Endothelial cell of coronary artery (primary cell): ENCODE measurements around the gene ZBTB4. TPM values are rescaled to one million over a fixed set of nuclear protein-coding genes. Genes with fewer than 3 reads are reported as not detected.

Source experiments
- total RNA-seq: library from RNA; depleted of rRNA; stranded (reverse); fragments of >200 nt; gene quantifications from 2 replicates; pipeline ENCODE4 v1.2.3, GENCODE V29; 2014

The ZBTB4 gene, protein sequence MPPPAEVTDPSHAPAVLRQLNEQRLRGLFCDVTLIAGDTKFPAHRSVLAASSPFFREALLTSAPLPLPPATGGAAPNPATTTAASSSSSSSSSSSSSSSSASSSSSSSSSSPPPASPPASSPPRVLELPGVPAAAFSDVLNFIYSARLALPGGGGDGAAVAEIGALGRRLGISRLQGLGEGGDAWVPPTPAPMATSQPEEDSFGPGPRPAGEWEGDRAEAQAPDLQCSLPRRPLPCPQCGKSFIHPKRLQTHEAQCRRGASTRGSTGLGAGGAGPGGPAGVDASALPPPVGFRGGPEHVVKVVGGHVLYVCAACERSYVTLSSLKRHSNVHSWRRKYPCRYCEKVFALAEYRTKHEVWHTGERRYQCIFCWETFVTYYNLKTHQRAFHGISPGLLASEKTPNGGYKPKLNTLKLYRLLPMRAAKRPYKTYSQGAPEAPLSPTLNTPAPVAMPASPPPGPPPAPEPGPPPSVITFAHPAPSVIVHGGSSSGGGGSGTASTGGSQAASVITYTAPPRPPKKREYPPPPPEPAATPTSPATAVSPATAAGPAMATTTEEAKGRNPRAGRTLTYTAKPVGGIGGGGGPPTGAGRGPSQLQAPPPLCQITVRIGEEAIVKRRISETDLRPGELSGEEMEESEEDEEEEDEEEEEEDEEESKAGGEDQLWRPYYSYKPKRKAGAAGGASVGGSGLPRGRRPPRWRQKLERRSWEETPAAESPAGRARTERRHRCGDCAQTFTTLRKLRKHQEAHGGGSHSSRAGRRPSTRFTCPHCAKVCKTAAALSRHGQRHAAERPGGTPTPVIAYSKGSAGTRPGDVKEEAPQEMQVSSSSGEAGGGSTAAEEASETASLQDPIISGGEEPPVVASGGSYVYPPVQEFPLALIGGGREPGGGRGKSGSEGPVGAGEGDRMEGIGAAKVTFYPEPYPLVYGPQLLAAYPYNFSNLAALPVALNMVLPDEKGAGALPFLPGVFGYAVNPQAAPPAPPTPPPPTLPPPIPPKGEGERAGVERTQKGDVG
- 8.2 and 13.7 TPM in 2 replicates for total RNA-seq

GRCh38 chr17:7479213-7480088 lies at the start of gene ZBTB4:
TSS of gene ZBTB4 (minus strand) at chr17:7479631. CDS start at chr17:7466801, 12,830 bp downstream.

DNA sequence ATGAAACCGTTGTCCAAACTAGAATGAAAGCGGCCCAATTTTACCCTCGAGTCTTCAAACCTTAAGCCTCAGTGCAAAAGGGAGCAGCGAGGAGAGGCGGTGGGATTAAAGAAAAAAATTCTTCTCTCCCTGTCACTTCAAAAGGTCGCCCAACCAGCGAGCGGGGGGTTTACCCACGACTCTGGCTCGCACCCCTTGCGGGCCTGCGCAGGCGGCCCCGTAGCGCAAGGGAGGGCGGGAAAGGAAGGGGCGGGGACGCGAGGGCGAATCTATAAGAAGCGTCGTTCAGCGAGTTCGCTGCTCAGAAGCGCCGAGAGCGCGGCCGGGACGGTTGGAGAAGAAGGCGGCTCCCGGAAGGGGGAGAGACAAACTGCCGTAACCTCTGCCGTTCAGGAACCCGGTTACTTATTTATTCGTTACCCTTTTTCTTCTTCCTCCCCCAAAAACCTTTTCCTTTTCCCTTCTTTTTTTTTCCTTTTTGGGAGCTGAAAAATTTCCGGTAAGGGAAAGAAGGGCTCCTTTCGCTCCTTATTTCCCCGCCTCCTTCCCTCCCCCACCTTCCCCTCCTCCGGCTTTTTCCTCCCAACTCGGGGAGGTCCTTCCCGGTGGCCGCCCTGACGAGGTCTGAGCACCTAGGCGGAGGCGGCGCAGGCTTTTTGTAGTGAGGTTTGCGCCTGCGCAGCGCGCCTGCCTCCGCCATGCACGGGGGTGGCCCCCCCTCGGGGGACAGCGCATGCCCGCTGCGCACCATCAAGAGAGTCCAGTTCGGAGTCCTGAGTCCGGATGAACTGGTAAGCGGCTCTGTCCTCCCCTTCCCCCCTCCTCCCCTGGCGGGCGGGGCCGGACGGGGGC lies 4.9 kb upstream of the ZBTB4 start, which contains the start of gene POLR2A:
Gene POLR2A (plus strand): TSS at position 300 of the 852 bp plus-strand sequence.

DNA sequence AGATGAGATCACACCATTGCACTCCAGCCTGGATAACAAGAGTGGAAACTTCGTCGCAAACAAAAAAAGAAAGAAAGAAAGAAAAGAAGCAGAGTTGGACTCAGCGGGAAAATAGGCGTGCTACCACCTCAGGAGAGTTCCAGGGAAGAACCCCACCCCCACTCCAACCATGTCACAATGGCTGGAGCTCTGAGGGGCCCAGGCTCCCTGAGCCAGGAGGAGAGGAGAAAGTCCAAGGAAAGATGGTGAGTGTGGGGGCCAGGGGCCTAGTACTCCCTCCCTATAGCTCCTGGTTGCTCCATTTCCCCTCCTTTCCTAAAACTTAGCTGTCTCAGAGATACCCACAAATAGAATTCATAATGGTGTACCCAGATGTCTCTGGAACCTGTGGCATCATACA lies 1.8 kb upstream of the ZBTB4 start, which contains the start of gene SLC35G6:
Gene SLC35G6 (plus strand): TSS at position 172 of the 400 bp plus-strand sequence. CDS start 71 bp downstream, at position 243.

DNA sequence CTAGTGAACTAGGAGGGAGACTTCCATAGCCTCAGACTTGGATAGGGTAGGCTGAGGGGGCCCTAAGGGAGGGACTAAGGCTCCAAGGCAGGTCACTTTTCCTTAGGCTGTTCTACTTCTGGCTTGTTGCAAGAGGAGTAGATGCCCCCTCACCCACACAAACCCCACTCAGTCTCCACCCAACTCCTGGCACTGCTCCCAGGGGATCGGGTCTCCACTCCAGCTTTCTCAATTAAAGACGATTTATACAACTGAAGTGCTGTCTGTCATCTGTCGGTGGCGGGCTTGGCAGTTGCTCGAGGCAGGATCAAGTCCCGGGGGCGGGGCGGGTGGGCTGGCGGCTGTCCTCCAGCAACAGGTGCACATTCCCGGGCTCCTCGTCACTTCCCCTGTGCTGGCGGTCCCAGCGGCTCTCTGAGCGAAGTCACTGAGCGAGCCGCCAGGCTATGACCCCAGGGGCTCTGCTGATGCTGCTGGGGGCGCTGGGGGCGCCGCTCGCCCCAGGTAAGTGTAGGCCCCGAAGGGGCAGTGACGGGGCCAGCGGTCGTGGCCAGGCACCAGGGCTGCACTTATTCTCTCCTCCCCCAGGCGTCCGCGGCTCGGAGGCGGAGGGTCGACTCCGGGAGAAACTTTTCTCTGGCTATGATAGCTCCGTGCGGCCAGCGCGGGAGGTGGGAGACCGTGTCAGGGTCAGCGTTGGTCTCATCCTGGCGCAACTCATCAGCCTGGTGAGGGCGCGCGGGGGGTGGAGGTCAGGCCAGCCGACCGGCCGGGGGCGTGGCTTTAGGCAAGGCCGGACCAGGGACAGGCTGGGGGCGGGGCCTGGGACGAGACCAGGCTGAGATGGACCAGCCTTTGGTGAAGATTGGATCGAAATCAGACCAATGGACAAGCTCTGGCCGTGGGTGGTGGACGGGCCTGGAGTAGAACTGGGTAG lies 34.5 kb downstream of the ZBTB4 start, which contains the start of gene CHRNB1:
Gene CHRNB1 (plus strand): TSS at position 380 of the 937 bp plus-strand sequence. CDS start 67 bp downstream, at position 447.

DNA sequence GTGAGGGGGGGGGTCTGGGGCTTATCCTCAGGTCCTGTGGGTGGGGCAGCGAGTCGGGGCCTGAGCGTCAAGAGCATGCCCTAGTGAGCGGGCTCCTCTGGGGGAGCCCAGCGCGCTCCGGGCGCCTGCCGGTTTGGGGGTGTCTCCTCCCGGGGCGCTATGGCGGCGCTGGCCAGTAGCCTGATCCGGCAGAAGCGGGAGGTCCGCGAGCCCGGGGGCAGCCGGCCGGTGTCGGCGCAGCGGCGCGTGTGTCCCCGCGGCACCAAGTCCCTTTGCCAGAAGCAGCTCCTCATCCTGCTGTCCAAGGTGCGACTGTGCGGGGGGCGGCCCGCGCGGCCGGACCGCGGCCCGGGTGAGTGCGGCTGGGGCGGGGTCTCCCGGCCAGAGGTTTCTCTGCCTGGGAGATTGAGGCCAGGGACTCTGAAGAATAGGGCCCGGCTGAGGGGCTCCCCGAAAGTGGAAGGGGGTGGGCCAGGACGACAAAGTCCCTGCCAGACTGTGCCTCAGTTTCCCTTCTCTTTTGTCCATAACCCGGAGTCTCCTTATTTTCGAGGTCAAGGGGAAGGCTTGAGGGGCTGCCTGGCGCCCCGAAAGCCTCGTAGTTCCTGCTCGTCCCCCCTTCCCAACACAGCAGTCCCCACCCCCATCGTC lies 39.8 kb downstream of the ZBTB4 start, which contains the start of gene FGF11:
Gene FGF11 (plus strand): TSS at position 51 of the 651 bp plus-strand sequence. CDS start 109 bp downstream, at position 160.

GRCh38 chr17:7428557-7428956 lies 50.9 kb downstream of the ZBTB4 start, which contains the start of gene SPEM3:
TSS of gene SPEM3 (plus strand) at chr17:7428857. CDS start at chr17:7428903, 46 bp downstream.

GRCh38 chr17:7425316-7425715 lies 54.1 kb downstream of the ZBTB4 start, which contains the start of gene SPEM2:
TSS of gene SPEM2 (plus strand) at chr17:7425616. CDS start at chr17:7425689, 73 bp downstream.

GRCh38 chr17:7419819-7420610 lies 59.4 kb downstream of the ZBTB4 start, which contains the start of gene SPEM1:
TSS of gene SPEM1 (plus strand) at chr17:7420324. CDS start at chr17:7420385, 61 bp downstream.

Other genes with a start within 250 kb of the ZBTB4 start
- 37.3 and 41.1 TPM in 2 replicates for gene DVL2, start 245.1 kb downstream of the ZBTB4 start, total RNA-seq
- gene PHF23, start 240.2 kb downstream of the ZBTB4 start, total RNA-seq = 37.7 and 45.1 TPM in 2 replicates
- gene GABARAP, start 237.2 kb downstream of the ZBTB4 start, total RNA-seq = 92.4 and 120 TPM in 2 replicates
- 19.3 and 39.2 TPM in 2 replicates for gene CTDNEP1, start 227.9 kb downstream of the ZBTB4 start, total RNA-seq
- gene ELP5, start 227.4 kb downstream of the ZBTB4 start, total RNA-seq = 30.2 and 31.5 TPM in 2 replicates
- gene CLDN7, start 217.2 kb downstream of the ZBTB4 start, total RNA-seq = 13.4 and 15.9 TPM in 2 replicates
- gene SLC2A4, start 197.9 kb downstream of the ZBTB4 start, total RNA-seq = under 0.01 TPM in 2 replicates
- not detected in 2 replicates for gene YBX2, start 185.0 kb downstream of the ZBTB4 start, total RNA-seq
- 734 and 935 TPM in 2 replicates for gene EIF5A, start 172.0 kb downstream of the ZBTB4 start, total RNA-seq
- gene GPS2, start 164.3 kb downstream of the ZBTB4 start, total RNA-seq = 26.1 and 27.3 TPM in 2 replicates
- gene NEURL4, start 150.3 kb downstream of the ZBTB4 start, total RNA-seq = 16.6 and 24.9 TPM in 2 replicates
- gene ACAP1, start 143.1 kb downstream of the ZBTB4 start, total RNA-seq = 0.45 and 0.66 TPM in 2 replicates
- 2.2 and 3.6 TPM in 2 replicates for gene KCTD11, start 127.5 kb downstream of the ZBTB4 start, total RNA-seq
- not detected in 2 replicates for gene TMEM95, start 124.5 kb downstream of the ZBTB4 start, total RNA-seq
- gene TNK1, start 98.5 kb downstream of the ZBTB4 start, total RNA-seq = under 0.01 and 0.28 TPM in 2 replicates
- 16.8 and 23.6 TPM in 2 replicates for gene PLSCR3, start 85.1 kb downstream of the ZBTB4 start, total RNA-seq
- gene TMEM256, start 75.5 kb downstream of the ZBTB4 start, total RNA-seq = 86.7 and 102 TPM in 2 replicates
- 2.9 and 5.1 TPM in 2 replicates for gene NLGN2, start 71.8 kb downstream of the ZBTB4 start, total RNA-seq
- not detected in 2 replicates for gene SPEM1, start 59.3 kb downstream of the ZBTB4 start, total RNA-seq
- not detected in 2 replicates for gene SPEM2, start 54.0 kb downstream of the ZBTB4 start, total RNA-seq
- gene SPEM3, start 50.8 kb downstream of the ZBTB4 start, total RNA-seq = not detected in 2 replicates
- gene TMEM102, start 44.2 kb downstream of the ZBTB4 start, total RNA-seq = 5.2 and 6.0 TPM in 2 replicates
- gene FGF11, start 40.1 kb downstream of the ZBTB4 start, total RNA-seq = 0.09 and 0.94 TPM in 2 replicates
- 4.4 and 6.6 TPM in 2 replicates for gene CHRNB1, start 34.6 kb downstream of the ZBTB4 start, total RNA-seq
- not detected in 2 replicates for gene SLC35G6, start 1.8 kb upstream of the ZBTB4 start, total RNA-seq
- 79.3 and 81.6 TPM in 2 replicates for gene POLR2A, start 4.7 kb upstream of the ZBTB4 start, total RNA-seq
- 6.1 and 10.5 TPM in 2 replicates for gene TNFSF12, start 69.4 kb upstream of the ZBTB4 start, total RNA-seq
- 0.66 and 0.90 TPM in 2 replicates for gene TNFSF13, start 79.1 kb upstream of the ZBTB4 start, total RNA-seq
- 86.7 and 95.7 TPM in 2 replicates for gene SENP3, start 82.3 kb upstream of the ZBTB4 start, total RNA-seq
- 1.6 and 2.8 TPM in 2 replicates for gene CD68, start 100.0 kb upstream of the ZBTB4 start, total RNA-seq
- gene MPDU1, start 104.2 kb upstream of the ZBTB4 start, total RNA-seq = 56.6 and 73.6 TPM in 2 replicates
- 0.09 and 0.28 TPM in 2 replicates for gene SOX15, start 110.5 kb upstream of the ZBTB4 start, total RNA-seq
- 33.2 and 38.3 TPM in 2 replicates for gene FXR2, start 135.3 kb upstream of the ZBTB4 start, total RNA-seq
- 18.9 and 24.0 TPM in 2 replicates for gene SAT2, start 148.2 kb upstream of the ZBTB4 start, total RNA-seq
- 0.18 and 0.19 TPM in 2 replicates for gene SHBG, start 150.5 kb upstream of the ZBTB4 start, total RNA-seq
- not detected in 2 replicates for gene ATP1B2, start 171.3 kb upstream of the ZBTB4 start, total RNA-seq
- gene TP53, start 207.9 kb upstream of the ZBTB4 start, total RNA-seq = 38.8 and 50.1 TPM in 2 replicates
- gene WRAP53, start 208.8 kb upstream of the ZBTB4 start, total RNA-seq = 8.9 and 14.6 TPM in 2 replicates
- gene EFNB3, start 225.6 kb upstream of the ZBTB4 start, total RNA-seq = 0.38 and 0.81 TPM in 2 replicates
- 0.36 TPM in 1 of 2 replicates, not detected in the other for gene DNAH2, start 238.1 kb upstream of the ZBTB4 start, total RNA-seq